Activated naive CD4-positive, alpha-beta T cell treated with anti-CD3 and anti-CD28 coated beads, Interleukin-2, amount 10 ng/mL, durations not matched to agents 7 days and 5 days (primary cell): Measurements from ENCODE around the gene IGSF8.

Source experiments
- CTCF ChIA-PET: fragments of 350-600 bp; sonication (Branson Sonifier 250); formaldehyde crosslinking; loops from one replicate; lab custom pipeline; 2021; ENCODE audit warnings: antibody characterized with exemption; lab: Charles Lee
- DNase-seq: peaks from one replicate; pipeline ENCODE4 v3.0.0-alpha.2; 2020
- H3K27ac Mint-ChIP-seq: one replicate; pipeline ENCODE4 v1.8.0; 2021; ENCODE audit warnings: mild to moderate bottlenecking, moderate library complexity, mixed read lengths
- H3K27me3 Mint-ChIP-seq: one replicate; pipeline ENCODE4 v1.8.0; 2021; ENCODE audit warnings: mild to moderate bottlenecking, mixed read lengths
- H3K36me3 Mint-ChIP-seq: one replicate; pipeline ENCODE4 v1.8.0; 2021; ENCODE audit warnings: mixed read lengths
- H3K4me1 Mint-ChIP-seq: one replicate; pipeline ENCODE4 v1.8.0; 2021; ENCODE audit warnings: mixed read lengths
- H3K4me3 Mint-ChIP-seq: one replicate; pipeline ENCODE4 v1.8.0; 2021; ENCODE audit warnings: mild to moderate bottlenecking, moderate library complexity, mixed read lengths
- H3K9me3 Mint-ChIP-seq: one replicate; pipeline ENCODE4 v1.8.0; 2021; ENCODE audit warnings: mixed read lengths

Gene IGSF8

GRCh38 chr1:160094291-160094625 lies 4.2 kb downstream of the IGSF8 start:
- Mint-ChIP-seq H3K4me1 (peaks cover 33% of the 10 kb centered on the region), H3K9me3 (no peaks in the 10 kb centered on the region), H3K27me3 (no peaks in the 10 kb centered on the region), H3K36me3 (peaks cover 27% of the 10 kb centered on the region), H3K27ac (peak overlapping the region; percentile 33), H3K4me3 (no peak overlapping the region)
- DNase-seq = no peak
- CTCF ChIA-PET = interaction anchor here (0.9 to 1.5 kb wide), 2 partner anchors 9 to 48 kb away, joined by 5 read pairs; no protein-coding TSS in a partner anchor

GRCh38 chr1:160093624-160094290 lies 4.7 kb downstream of the IGSF8 start:
- CTCF ChIA-PET = interaction anchor here (0.9 to 1.5 kb wide), 2 partner anchors 9 to 47 kb away, joined by 5 read pairs; no protein-coding TSS in a partner anchor
- H3K36me3 Mint-ChIP-seq = peaks cover 29% of the 10 kb centered on the region
- H3K4me1 Mint-ChIP-seq = peaks cover 29% of the 10 kb centered on the region
- H3K9me3 Mint-ChIP-seq = no peaks in the 10 kb centered on the region
- H3K27ac Mint-ChIP-seq = peak overlapping the region; percentile 33
- no peak overlapping the region for H3K4me3 Mint-ChIP-seq
- no peaks in the 10 kb centered on the region for H3K27me3 Mint-ChIP-seq
- DNase-seq = no peak

GRCh38 chr1:160093069-160093395 lies 5.4 kb downstream of the IGSF8 start:
- peaks cover 29% of the 10 kb centered on the region for H3K4me1 Mint-ChIP-seq
- no peak overlapping the region for H3K4me3 Mint-ChIP-seq
- H3K9me3 Mint-ChIP-seq = no peaks in the 10 kb centered on the region
- H3K36me3 Mint-ChIP-seq = peaks cover 29% of the 10 kb centered on the region
- H3K27ac Mint-ChIP-seq = no peak overlapping the region
- CTCF ChIA-PET = interaction anchor here (0.9 to 1.5 kb wide), 2 partner anchors 8 to 46 kb away, joined by 5 read pairs; no protein-coding TSS in a partner anchor
- H3K27me3 Mint-ChIP-seq = no peaks in the 10 kb centered on the region
- no peak for DNase-seq

- no peaks in the 10 kb centered on the region for H3K9me3 Mint-ChIP-seq
- H3K36me3 Mint-ChIP-seq = peaks cover 26% of the 10 kb centered on the region
- CTCF ChIA-PET = interaction anchor here (1.4 kb wide), 1 partner anchor 16 kb away, joined by 3 read pairs; no protein-coding TSS in a partner anchor
These were observed 5.9 kb downstream of the IGSF8 start for GRCh38 chr1:160092366-160093068.

GRCh38 chr1:160091666-160092223 lies 6.7 kb downstream of the IGSF8 start:
- no peak for DNase-seq
- peaks cover 20% of the 10 kb centered on the region for H3K4me1 Mint-ChIP-seq
- H3K27ac Mint-ChIP-seq = peak overlapping the region; percentile 53
- H3K4me3 Mint-ChIP-seq = no peak overlapping the region
- CTCF ChIA-PET = interaction anchor here (1.4 to 1.5 kb wide), 2 partner anchors 13 to 16 kb away, joined by 3 to 5 read pairs; no protein-coding TSS in a partner anchor
- H3K36me3 Mint-ChIP-seq = peaks cover 25% of the 10 kb centered on the region
- H3K27me3 Mint-ChIP-seq = no peaks in the 10 kb centered on the region
- no peaks in the 10 kb centered on the region for H3K9me3 Mint-ChIP-seq

More at GRCh38 chr1:160092366-160093068, 5.9 kb downstream of the IGSF8 start:
- Mint-ChIP-seq H3K27me3 (no peaks in the 10 kb centered on the region), H3K4me1 (peaks cover 28% of the 10 kb centered on the region), H3K27ac (no peak overlapping the region), H3K4me3 (no peak overlapping the region)
- DNase-seq = no peak

GRCh38 chr1:160090760-160091159 lies 7.7 kb downstream of the IGSF8 start:
- no peak for DNase-seq

GRCh38 chr1:160089883-160090282 lies 8.5 kb downstream of the IGSF8 start:
- no peak overlapping the region for H3K27ac Mint-ChIP-seq
- no peaks in the 10 kb centered on the region for H3K9me3 Mint-ChIP-seq
- H3K4me3 Mint-ChIP-seq = no peak overlapping the region
- peaks cover 13% of the 10 kb centered on the region for H3K4me1 Mint-ChIP-seq
- no peaks in the 10 kb centered on the region for H3K27me3 Mint-ChIP-seq
- CTCF ChIA-PET = interaction anchor here (0.9 to 3.5 kb wide), 3 partner anchors 8 to 202 kb away, joined by 3 to 28 read pairs (median 3); partner anchors contain the start of gene KCNJ9
- peaks cover 26% of the 10 kb centered on the region for H3K36me3 Mint-ChIP-seq
- no peak for DNase-seq

More at GRCh38 chr1:160090760-160091159, 7.7 kb downstream of the IGSF8 start:
- peaks cover 10% of the 10 kb centered on the region for H3K4me1 Mint-ChIP-seq
- H3K27me3 Mint-ChIP-seq = no peaks in the 10 kb centered on the region
- no peak overlapping the region for H3K4me3 Mint-ChIP-seq
- H3K36me3 Mint-ChIP-seq = peaks cover 25% of the 10 kb centered on the region
- peak overlapping the region; percentile 34 for H3K27ac Mint-ChIP-seq
- no peaks in the 10 kb centered on the region for H3K9me3 Mint-ChIP-seq
- CTCF ChIA-PET = interaction anchor here (0.7 to 1.5 kb wide), 4 partner anchors 12 to 201 kb away, joined by 3 to 5 read pairs (median 3); no protein-coding TSS in a partner anchor

GRCh38 chr1:160087118-160087662 lies 11.2 kb downstream of the IGSF8 start:
- H3K36me3 Mint-ChIP-seq = peaks cover 16% of the 10 kb centered on the region
- no peak overlapping the region for H3K4me3 Mint-ChIP-seq
- no peaks in the 10 kb centered on the region for H3K9me3 Mint-ChIP-seq
- H3K27ac Mint-ChIP-seq = no peak overlapping the region
- peaks cover 19% of the 10 kb centered on the region for H3K27me3 Mint-ChIP-seq
- CTCF ChIA-PET = interaction anchor here (0.6 to 13.8 kb wide), 13 partner anchors 8 to 971 kb away, joined by 3 to 210 read pairs (median 15); partner anchors contain the start of genes IGSF8 and KCNJ10
- DNase-seq = no peak
- H3K4me1 Mint-ChIP-seq = peaks cover 12% of the 10 kb centered on the region

GRCh38 chr1:160086456-160086892 lies 11.9 kb downstream of the IGSF8 start:
- Mint-ChIP-seq H3K27me3 (peaks cover 26% of the 10 kb centered on the region), H3K36me3 (peaks cover 11% of the 10 kb centered on the region), H3K4me3 (no peak overlapping the region), H3K4me1 (peaks cover 12% of the 10 kb centered on the region), H3K9me3 (no peaks in the 10 kb centered on the region), H3K27ac (no peak overlapping the region)
- CTCF ChIA-PET = interaction anchor here (0.6 to 13.8 kb wide), 15 partner anchors 7 to 972 kb away, joined by 3 to 210 read pairs (median 8); partner anchors contain the start of genes IGSF8 and KCNJ10
- no peak for DNase-seq

GRCh38 chr1:160085686-160086455 lies 12.5 kb downstream of the IGSF8 start:
- H3K27ac Mint-ChIP-seq = no peak overlapping the region
- CTCF ChIA-PET = interaction anchor here (0.6 to 13.8 kb wide), 37 partner anchors 8 to 1641 kb away, joined by 3 to 210 read pairs (median 4); partner anchors contain the start of genes CASQ1, IGSF8, KCNJ10 and PIGM
- peak; percentile 85 for DNase-seq
- H3K4me1 Mint-ChIP-seq = peaks cover 12% of the 10 kb centered on the region
- no peak overlapping the region for H3K4me3 Mint-ChIP-seq
- H3K36me3 Mint-ChIP-seq = peaks cover 9% of the 10 kb centered on the region
- peaks cover 32% of the 10 kb centered on the region for H3K27me3 Mint-ChIP-seq
- H3K9me3 Mint-ChIP-seq = no peaks in the 10 kb centered on the region

- Mint-ChIP-seq H3K4me3 (no peak overlapping the region), H3K36me3 (peaks cover 6% of the 10 kb centered on the region), H3K27me3 (peaks cover 43% of the 10 kb centered on the region), H3K27ac (no peak overlapping the region), H3K9me3 (no peaks in the 10 kb centered on the region), H3K4me1 (peaks cover 12% of the 10 kb centered on the region)
- no peak for DNase-seq
- CTCF ChIA-PET = interaction anchor here (0.8 to 13.8 kb wide), 29 partner anchors 8 to 520 kb away, joined by 3 to 210 read pairs (median 4); partner anchors contain the start of genes CASQ1 and IGSF8
These were observed 13.6 kb downstream of the IGSF8 start for GRCh38 chr1:160084771-160085321.

- Mint-ChIP-seq H3K36me3 (peaks cover 6% of the 10 kb centered on the region), H3K27ac (no peak overlapping the region), H3K9me3 (no peaks in the 10 kb centered on the region), H3K4me3 (peak overlapping the region; percentile 33), H3K4me1 (peaks cover 12% of the 10 kb centered on the region), H3K27me3 (peaks cover 47% of the 10 kb centered on the region)
- DNase-seq = peak; percentile 85
- CTCF ChIA-PET = interaction anchor here (1.0 to 13.8 kb wide), 20 partner anchors 9 to 520 kb away, joined by 3 to 210 read pairs (median 4); partner anchors contain the start of gene IGSF8
These were observed 14.2 kb downstream of the IGSF8 start for GRCh38 chr1:160083968-160084770.
